NOMO-1 treated with DMSO at 0.1 percent for 48 hours (cell line): Measurements from ENCODE around the gene CAPNS1.
"Not testable (repeated sequence)": the region's sequence is repeated elsewhere in the genome, so short reads cannot be mapped to it uniquely, and the experiment has no call there.

ENCODE experiments used
- DNase-seq: peaks from one replicate; lab custom pipeline; 2025; ENCODE audit not compliant: unreplicated experiment; lab: John Stamatoyannopoulos, UW

Gene CAPNS1

DNA sequence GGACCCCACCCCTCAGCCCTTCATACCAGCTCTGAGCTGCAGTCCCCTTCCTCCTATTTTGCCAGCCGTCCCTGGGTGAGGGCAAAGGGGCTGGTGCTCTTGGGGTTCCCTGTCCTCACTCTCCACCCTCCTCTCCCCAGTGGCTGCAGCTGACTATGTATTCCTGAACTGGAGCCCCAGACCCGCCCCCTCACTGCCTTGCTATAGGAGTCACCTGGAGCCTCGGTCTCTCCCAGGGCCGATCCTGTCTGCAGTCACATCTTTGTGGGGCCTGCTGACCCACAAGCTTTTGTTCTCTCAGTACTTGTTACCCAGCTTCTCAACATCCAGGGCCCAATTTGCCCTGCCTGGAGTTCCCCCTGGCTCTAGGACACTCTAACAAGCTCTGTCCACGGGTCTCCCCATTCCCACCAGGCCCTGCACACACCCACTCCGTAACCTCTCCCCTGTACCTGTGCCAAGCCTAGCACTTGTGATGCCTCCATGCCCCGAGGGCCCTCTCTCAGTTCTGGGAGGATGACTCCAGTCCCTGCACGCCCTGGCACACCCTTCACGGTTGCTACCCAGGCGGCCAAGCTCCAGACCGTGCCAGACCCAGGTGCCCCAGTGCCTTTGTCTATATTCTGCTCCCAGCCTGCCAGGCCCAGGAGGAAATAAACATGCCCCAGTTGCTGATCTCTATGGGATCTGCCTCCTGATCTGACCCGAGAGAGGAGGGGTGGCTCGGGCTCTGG, 10.0 kb downstream of the CAPNS1 start:
- DNase-seq: no peak

DNA sequence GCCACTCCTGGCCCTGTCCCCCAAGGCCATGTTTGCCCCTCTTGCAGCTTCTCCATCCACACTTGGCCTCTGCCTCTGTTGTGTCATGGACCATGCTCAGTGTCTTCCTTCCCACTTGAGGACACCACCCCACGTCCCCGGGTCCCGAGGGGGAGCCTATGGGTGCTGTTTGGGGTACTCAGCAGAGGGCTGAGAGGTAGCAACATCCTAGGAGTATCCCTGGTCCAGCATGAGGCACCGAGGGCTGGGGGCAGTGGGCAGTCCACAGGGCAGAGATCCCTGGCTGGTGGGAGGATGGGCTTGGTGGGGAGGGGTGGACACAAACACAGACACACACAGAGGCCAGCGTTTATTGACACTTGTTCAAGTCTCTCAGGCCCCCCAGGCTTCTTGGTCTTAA, 10.7 kb downstream of the CAPNS1 start:
- no peak for DNase-seq

DNA sequence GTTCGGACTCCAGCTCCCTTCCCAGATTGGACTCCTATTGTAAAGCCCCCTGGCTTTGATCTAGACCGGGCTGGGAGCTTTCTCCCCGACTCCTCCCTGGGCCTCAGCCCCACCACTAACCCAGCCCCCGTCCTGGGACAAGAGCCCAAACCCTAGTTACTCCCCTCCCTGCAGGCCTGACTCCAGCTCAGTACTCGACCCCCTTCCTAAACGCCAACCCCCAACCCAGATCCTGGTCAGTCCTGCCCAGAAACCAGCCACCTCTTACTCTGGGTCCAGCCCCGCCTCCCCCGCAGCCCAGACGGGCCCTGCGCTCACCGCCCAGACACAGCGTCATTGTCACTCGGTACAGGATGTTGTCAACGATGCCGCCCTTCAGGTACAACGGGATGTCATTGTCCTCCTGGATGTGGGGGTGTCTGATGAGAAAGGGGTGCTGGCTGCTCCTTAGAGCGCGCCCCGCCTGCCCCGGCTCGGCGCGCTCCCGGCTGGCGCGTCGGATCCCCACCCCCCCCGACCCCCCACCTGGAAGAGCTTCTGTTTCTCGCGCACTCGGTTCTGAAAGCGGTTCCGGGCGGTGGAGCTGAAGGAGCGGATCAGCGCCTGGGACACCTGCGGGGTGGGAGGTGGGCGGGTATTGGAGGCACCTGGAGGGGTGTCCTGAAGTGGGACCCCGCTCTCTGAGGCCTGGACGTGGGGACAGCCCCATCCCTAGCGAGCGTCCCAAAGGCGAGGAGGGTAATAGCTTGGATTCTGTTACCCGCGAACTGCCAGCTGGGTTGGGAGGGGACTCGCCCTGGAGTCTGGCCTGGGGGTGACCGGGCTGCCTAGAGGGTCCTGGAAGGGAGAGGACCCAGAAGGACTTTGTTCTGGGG, 11.5 kb downstream of the CAPNS1 start:
- DNase-seq: no peak

DNA sequence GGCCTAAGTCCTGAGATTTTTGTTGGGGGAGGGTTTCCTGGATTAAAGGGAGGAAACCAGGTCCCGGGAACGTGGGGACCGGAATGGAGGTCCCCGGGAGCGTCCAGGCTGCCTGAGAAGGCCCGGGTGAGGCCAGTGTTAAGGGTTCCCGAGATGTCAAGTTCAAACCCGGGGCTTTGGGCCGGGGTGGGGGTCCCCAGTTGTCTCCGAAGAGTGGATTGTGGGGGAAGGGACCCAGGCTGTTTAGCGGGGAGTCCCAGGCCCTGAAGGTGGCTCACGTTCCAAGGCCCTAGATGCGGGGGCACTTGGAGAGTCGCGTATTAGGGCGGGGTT, 12.1 kb downstream of the CAPNS1 start:
- DNase-seq: no peak

DNA sequence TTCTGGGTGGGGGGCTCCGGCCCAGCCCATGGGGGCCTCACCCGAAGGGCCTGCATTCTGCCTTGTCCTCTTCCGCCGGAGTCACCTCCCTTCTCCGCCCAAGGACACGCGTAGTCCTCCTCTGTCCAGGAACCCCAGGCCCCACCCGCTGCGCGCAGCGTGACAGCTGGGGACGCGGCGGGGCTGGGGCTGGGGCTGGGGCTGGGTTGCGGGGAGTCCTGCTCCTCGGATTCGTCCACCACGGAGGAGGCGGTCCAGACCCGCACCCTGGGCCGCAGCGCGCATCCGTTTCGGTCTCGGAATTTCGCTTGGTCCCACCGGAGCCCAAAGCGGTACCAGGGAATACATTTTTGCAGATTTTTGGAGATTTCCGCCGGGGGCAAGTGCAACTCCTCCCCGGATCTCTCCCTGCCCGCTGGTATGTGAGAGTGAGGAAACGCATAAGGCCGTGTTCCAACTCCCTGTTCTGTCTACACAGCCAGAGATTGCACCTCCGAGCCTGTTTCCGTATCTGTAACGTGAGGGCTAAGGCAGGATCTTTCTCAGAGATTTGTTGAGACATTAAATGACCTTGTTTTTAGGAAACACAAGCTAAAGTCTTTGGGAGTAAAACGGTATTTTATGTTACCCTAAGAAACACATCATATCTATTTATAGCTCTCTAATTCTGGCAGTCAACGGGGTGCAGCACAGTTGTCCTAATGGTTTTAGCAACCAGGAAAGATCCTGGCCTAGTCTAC, 12.7 kb downstream of the CAPNS1 start, which contains the start of gene COX7A1:
Gene COX7A1 (minus strand): TSS at position 96 of the 740 bp plus-strand sequence. CDS start 40 bp downstream, at position 56.
- DNase-seq: no peak

DNA sequence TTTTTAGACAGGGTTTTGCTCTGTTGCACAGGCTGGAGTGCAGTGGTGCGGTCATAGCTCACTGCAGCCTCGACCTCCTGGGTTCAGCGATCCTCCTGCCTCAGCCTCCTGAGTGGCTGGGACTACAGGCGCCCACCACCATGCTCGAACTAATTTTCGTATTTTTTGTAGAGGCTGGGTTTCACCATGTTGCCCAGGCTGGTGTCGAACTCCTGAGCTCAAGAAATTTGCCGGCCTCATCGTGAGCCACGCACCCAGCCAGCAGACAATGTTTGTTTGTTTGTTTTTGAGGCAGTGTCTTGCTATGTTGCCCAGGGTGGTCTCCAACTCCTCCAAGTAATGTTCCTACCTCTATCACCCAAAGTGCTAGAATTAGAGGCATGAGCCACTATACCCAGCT, 13.3 kb downstream of the CAPNS1 start:
- DNase-seq: no peak

DNA sequence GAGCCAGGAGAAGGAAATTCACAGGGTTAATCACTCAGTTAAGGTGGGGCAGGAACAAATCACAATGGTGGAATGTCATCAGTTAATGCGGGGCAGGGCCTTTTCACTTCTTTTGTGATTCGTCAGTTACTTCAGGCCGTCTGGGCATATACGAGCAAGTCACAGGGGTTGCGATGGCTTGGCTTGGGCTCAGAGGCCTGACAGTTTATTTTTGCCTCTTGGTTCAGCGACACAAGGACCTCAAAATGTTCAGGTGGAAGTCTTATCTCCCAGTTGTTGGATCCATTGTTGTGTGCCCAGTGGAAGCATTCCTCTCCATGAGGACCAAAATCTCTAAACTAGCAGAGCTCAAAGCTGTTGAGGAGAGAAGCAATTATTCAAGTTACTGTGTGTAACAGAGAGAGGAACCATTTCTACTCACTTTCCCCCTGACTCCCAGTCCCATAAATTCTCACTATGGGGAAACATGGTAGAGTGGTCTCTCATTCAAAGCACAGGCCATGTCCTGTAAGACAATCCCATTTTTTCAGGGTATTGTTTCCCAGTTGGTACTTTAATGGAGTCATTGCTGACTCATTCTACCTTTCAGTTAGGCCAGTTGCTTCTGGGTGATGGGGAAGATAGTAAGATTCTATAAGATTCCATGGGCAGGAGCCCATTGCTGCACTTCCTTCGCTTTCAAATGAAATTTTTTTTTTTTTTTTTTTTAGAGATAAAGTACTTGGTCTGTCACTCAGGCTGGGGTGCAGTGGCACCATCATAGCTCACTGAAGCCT, 21.1 kb downstream of the CAPNS1 start:
- DNase-seq: no peak

DNA sequence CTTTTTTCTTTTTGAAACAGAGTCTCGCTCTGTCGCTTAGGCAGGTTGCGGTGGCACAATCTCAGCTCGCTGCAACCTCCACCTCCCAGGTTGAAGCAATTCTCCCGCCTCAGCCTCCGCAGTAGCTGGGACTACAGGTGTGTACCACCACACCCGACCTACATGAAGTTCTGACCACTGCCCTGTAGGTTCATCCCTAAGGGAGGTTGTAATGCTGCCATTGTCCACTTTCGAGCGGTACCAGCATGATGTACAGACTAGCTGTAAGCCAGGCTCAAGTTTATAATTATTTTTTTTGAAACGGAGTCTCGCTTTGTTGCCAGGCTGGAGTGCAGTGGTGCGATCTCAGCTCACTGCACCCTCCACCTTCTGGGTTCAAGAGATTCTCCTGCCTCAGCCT, 23.9 kb downstream of the CAPNS1 start:
- no peak for DNase-seq

DNA sequence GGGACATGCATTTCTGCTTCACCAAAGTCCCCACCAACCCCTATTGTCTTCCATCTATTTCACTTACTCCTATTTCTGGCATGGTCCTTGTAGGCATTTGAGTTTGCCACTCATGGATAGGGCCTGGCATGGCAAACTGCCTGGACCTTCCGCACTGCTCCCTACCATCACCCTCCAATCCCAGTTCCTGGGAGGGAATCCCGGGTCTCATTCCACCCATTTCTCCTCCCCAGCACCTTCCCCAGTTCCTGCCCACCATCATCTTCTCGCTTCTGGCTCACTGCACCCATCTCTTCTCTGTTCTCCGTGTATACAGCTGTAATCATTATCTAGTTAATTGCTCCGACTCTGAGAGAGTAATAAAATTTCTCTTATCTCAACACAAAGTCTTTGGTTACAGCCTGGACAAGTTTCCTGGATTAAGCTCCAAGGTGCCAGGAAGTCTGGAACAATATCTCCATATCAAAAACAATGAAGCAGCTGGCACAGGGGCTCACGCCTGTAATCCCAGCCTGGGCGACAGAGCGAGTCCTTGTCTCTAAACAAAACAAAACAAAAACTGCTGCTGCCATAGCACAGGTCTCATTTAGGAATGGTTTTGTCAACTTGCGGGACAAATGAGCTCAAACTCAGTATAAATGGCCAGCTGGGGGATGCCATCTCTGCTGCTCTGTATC, 29.4 kb downstream of the CAPNS1 start:
- DNase-seq: no peak

DNA sequence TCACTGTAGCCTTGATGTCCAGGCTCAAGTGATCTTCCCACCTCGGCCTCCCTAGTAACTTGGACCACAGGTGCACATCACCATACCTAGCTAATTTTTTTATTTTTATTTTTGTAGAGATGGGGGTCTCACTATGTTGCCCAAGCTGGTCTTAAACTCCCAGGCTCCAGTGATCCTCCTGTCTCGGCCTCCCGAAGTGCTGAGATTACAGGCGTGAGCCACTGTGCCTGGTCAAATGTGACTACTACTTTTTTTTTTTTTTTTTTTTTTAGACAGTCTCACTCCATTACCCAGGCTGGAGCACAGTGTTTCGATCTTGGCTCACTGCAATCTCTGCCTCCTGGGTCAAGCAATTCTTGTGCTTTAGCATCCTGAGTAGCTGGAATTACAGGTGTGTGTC, 33.0 kb downstream of the CAPNS1 start:
- no peak for DNase-seq

DNA sequence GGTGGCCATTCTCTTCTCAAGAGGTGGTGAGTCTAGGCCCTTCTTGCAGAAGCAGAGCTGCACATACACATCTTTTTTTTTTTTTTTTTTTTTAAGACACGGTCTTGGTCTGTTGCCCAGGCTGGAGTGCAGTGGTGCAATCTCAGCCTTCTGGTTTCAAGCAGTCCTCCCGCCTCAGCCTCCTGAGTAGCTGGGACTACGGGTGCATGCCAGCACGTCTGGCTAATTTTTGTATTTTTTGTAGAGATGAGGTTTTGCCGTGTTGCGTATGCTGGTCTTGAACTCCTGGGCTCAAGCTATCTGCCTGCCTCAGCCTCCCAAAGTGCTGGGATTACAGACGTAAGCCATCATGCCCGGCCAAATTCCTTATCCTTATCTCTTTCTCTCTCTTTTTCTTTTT, 34.0 kb downstream of the CAPNS1 start:
- not testable (repeated sequence) for DNase-seq

DNA sequence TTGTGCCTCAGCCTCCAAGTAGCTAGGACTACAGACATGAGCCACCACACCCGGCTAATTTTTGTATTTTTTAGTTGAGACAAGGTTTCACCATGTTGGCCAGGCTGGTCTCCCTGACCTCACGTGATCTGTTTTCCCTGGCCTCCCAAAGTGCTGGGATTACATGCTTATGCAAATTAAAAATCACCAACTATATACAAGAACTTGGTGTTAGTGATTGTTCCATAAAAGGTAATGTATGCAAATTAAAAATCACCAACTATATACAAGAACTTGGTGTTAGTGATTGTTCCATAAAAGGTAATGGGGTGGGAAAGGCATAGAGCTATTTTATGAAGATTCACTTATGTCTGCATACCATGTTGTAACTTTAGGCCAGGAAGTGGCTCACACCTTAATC, 39.2 kb downstream of the CAPNS1 start:
- not testable (repeated sequence) for DNase-seq

DNA sequence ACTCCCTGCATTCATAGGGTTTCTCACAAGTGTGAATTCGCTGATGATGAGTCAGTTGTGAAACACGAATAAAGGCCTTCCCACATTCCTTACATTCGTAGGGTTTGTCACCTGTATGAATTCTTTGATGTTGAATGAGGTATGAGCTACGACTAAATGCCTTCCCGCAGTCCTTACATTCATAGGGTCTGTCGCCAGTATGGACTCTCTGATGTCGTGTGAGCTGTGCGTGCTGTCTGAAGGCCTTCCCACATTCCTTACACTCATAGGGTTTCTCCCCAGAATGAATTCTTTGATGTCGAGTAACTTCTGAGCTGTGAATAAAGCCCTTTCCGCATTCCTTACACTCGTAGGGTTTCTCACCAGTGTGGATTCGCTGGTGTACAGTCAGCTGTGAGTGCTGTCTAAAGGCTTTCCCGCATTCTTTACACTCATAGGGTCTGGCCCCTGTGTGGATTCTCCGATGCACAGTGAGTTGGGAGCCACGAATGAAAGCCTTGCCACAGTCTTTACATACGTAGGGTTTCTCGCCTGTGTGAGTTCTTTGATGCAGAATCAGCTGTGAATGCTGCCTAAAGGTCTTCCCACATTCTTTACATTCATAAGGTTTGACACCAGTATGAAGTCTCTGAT, 42.9 kb downstream of the CAPNS1 start:
- no peak for DNase-seq

DNA sequence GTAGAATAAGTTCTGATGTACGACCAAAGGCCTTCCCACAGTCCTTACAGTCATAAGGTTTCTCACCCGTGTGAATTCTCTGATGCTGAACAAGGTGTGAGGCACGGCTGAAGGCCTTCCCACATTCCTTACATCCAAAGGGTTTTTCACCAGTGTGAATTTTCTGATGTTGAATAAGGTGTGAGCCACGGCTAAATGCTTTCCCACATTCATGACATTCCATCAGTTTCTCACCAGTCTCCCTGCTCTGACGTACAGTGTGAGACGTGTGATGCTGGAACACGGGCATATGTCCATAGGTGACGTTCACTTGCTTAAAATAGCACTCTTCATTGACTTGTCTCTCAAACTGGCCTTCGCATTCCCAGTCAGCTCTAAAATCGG, 43.4 kb downstream of the CAPNS1 start:
- no peak for DNase-seq

DNA sequence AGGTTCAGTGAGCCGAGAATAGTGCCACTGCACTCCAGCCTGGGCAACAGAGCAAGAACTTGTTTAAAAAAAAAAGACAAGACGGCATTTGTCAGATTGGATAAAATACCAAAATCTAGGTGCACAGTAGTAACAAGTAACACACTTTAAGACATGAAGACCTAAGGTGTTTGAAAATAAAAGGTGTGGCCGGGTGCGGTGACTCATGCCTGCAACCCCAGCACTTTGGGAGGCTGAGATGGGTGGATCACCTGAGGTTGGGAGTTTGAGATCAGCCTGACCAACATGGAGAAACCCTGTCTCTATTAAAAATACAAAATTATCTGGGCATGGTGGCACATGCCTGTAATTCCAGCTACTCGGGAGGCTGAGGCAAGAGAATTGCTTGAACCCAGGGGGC, 46.9 kb downstream of the CAPNS1 start:
- DNase-seq: not testable (repeated sequence)

DNA sequence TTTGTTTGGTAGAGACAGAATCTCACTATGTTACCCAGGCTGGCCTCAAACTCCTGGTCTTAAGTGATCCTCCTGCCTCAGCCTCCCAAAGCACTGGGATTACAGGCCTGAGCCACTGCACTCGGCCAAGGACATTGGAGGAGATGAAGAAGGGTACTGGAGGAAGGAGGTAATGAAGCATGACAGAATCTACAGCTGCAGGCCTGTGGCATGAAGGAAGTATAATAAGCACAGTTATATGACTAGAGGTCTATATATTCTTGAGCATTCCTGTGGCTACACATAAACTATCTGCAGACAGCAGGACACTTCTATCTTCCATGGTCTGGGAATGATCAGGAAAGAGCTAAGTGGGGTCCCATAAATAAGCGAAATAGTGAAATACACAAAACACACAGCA, 56.4 kb downstream of the CAPNS1 start:
- no peak for DNase-seq

DNA sequence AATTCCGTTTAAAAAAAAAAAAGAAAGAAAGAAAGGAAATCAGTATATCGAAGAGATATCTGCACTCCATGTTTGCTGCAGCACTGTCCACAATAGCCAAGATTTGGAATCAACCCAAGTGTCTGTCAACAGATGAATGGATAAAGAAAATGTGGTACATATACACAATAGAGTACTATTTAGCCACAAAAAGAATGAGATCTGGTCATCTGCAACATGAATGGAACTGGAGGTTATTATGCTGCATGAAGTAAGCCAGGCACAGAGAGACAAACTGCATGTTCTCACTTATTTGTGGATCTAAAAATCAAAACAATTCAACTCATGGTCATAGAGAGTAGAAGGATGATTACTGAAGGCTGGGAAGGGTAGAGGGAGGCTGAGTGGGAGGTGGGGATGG, 58.3 kb downstream of the CAPNS1 start:
- DNase-seq: no peak
